ENCODE measurements around the gene SEC14L1.
A peak's percentile ranks its signal among the peaks of the same experiment; 100 is the strongest.
"Not testable (repeated sequence)": the region's sequence is repeated elsewhere in the genome, so short reads cannot be mapped to it uniquely, and the experiment has no call there.

SEC14L1 gene

DNA sequence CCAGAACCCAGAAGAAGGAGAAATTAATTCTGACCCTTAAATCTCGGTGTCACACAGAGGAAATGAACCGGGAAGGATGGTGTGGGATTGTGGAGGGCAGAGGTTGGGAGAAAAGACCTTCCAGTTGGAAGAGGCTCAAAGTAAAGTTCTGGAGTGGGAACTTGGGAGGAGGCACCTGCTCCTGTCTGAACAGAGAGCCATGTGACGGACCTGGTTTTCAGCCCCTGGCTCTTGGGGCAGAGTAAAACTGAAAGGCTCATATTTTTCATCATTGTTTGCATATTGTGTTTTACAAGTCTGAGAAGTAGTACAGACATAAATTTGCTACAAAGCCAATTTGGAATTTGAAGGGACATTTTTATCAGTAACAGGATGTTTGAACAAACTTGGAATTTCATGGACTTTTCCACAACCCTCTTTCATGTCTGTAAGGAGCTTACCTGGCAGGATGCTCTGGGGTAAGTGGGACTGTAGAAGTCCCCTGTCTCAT is 24.4 kb upstream of the SEC14L1 start:
- no peak for DNase-seq

DNA sequence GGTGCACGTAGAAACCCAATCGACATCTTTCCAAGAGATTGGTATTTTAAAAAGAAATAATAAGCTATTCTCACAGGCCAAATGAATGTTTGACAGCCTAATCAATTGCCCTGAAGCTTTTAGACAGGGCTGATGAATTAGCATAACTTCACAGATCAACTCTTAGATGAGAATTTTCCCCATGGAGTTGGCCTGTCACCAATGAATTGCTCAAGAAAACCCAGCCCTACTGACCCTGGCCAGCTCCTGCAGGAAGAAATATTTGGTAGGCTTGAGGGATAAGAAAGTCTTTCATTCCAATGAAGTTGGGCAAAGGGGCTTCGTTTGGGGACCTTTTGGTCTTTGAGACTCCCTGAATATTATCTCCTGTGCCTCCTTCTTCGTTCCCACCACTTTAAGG is 23.4 kb upstream of the SEC14L1 start:
- no peak for DNase-seq

DNA sequence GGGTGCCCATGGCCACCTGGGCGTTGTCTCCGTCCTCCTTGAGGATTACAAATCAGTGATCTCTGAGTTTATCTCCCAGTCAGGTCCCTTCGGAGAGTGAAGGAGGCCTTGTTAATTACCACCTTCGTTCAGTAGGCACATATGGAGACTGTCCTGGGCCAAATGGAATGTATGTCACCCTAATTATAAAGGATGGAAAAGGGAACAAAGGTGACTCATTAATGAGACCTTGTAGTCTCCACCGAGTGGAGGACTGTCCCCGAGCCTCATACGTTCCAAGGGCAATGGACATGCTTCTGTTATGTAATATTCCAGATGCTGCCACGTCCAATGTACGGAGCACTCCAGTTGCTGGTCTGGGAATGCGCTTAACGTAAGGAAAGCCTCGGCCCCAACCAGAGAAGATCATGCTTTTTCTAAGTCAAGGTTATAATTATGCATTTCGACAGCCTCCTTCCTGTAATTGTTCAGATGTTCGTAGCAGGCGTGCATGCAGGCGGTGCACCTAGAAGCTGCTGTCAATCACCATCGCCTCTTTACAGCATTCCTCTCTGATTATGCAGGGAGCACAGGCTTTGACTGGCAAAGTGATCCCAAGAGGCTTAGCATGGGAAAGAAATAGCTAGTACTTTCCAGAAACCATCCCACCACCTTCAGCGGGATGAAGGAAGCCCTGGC is 22.4 kb upstream of the SEC14L1 start:
- no peak for DNase-seq

DNA sequence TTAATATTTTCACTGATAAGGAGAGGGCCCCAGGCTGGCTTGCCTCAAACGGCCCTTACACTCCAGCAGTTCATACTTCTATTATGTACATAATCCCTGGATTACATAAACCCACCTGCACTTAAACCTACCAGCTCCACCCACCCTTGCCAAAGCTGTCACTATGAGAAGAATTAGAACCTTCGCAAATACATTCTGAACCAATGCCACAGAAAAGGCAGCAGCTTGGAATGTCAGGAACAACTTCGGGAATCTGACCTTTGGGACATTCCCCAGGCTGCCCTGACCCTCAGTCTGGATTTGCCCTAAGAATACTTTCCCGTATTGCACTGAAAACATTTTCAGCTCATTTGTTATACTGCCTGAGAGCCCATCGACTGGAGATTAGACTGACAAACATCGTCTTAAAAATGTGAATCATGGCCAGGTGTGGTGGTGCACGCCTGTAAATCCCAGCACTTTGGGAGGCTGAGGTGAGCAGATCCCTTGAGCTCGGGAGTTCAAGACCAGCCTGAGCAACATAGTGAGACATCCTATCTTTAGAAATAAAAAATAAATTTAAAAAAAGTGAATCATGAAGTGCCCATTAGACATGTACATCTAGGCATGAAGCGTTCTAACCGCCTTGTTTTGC is 21.0 kb upstream of the SEC14L1 start:
- DNase-seq = no peak

DNA sequence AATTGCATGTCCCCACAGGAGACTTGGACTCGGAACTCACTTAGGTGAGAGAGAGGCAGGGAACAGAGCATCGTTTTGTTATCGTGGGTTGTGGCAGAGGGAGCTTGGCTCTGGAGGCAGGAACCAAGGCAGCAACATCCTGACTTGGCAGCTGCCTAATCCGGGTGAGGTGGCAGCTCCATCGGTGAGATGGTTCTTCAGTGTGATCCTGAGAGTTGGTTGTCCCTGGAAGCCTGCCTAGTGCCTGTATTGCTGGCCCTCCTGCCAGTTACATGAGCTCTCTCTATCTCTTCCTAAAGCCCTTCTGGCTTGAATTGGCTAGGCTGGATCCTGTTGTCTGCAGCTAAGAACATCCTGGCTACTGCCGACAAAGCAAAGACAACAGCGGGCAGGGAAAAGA is 19.9 kb upstream of the SEC14L1 start:
- DNase-seq = no peak

GRCh38 chr17:77124192-77124889 is 16.4 kb upstream of the SEC14L1 start:
- no peak for DNase-seq

GRCh38 chr17:77125432-77125901 is 15.3 kb upstream of the SEC14L1 start:
- no peak for DNase-seq

DNA sequence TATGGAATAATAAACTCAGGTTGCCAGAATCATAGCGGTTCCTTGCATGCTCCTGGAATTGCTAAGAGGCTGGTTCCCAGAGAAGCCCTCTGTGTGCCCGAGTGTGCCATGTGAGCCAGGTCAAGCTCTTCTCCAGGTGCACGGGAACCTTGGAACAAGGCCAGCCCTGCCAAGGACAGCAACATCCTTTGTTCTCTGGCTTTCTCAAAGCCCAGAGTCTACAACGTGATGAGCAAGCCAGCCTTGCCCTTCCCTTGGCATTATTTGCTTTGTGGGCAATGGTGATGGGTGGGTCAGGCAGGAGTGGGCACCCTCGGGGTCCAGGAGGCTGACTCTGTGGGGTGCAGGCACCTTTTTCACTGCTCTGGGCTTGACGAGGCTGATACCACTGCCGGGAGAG is 14.2 kb upstream of the SEC14L1 start:
- DNase-seq = peak; percentile 82

GRCh38 chr17:77127735-77128361 is 12.9 kb upstream of the SEC14L1 start:
- DNase-seq = no peak

DNA sequence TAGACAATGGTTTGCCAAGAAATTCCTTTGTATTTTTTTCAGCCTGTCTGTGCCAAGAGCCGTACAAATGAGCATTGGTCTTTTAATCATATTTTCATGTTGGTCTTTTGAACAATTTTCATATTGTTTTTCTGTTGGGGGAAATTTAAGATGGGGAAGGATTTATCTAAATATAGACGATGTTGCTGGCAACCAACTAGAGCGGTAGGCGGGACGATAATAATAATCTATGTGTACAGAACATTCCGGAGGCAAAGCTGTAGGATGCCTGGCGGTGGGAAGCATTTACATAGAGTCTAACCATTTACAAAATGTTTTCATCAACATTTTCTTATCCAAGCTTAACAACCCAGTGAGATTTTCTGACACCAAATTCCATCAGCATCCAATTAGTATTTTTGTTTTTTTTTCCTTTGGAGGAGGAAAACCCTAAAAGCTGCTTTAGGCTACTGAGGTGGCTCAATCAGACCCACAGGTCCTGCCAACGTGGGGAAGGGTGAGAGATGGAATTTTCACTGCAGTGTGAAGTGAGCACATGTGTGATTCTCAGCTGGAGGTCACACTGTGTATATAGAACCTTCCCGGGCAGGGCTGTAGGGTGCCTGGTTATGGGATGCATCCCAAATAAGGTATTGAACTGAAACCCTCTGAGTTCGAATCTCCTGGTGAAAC is 11.7 kb upstream of the SEC14L1 start:
- no peak for DNase-seq

DNA sequence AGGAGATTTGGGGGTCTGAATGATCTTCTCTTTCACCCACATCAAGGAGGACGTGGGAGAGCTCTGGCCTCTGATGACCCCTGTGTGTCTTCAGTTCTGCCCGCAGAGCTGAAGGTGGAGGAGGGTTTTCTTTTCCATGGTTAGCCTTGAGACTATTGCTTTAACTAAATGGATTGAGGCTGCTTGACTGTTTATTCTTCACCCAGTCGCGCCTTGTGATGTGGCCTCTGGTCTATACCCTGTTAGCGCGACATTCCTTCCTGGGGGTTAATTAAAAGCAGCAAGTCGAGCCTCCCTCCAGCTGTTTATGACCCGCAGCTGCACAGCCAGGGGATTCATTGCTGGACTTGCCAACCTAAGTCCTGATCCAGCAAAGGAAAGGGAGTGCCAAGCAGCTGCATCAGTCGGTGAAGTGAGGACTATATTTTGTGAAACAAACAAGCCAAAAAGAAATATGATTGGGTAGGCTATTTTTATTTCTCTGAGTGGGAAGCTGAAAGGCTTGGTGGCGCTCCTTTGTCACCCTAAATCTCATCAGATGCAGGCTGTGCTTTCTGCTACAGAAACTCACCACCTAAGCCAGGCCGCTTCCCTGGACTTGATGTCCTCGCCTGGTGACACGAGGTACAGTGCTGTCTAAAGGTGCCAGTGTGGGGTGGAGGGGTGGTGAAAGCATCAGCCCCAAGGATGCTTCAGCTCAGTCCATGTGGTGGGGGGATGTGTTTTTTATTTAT is 11.0 kb upstream of the SEC14L1 start:
- DNase-seq = no peak

GRCh38 chr17:77130525-77130924 is 10.2 kb upstream of the SEC14L1 start:
- no peak for DNase-seq

DNA sequence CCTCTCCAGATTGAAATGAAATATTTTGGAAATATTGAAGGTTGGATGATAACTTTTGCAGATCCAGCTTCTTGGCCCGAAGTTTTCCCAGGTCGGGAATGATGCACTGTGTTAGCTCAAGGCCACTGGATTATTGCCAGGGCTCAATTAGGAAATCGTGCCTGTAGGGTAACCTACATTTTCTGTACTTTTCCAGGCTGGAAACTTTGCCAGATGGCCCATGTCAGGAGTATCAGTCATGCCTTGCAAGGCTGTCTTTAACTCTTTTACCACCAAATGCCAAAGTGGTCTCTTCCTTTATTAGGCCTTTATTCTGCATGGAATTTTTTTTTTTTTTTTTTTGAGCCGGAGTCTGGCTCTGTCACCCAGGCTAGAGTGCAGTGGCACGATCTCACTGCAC is 8.9 kb upstream of the SEC14L1 start:
- DNase-seq = no peak

GRCh38 chr17:77132411-77133086 is 8.2 kb upstream of the SEC14L1 start:
- DNase-seq = no peak

DNA sequence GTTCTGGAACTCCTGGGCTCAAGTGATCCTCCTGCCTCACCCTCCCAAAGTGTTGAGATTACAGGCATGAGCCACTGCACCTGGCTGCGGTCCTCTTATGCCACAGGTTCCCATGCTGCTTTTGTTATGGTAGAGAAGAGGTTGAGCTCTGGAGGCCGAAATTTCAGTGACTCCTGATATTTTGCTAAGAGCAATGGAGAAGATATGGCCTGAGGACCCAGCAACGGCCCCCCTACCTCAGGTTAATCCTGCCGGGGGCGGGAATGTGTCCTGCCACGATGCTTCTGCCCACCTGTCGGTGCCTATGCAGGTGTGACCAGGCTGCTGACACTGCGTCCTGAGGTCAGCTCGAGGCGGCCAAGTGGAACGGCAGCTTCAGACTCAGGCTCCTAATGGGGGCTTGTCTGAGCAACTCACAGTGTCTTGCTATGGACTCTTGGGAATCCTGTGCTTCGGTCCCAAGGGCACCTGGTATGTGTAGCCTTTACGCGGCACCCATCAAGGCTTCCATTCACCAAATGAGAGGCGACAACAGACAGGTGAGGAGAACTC is 7.6 kb upstream of the SEC14L1 start:
- no peak for DNase-seq

GRCh38 chr17:77136420-77136767 is 4.4 kb upstream of the SEC14L1 start:
- no peak for DNase-seq

DNA sequence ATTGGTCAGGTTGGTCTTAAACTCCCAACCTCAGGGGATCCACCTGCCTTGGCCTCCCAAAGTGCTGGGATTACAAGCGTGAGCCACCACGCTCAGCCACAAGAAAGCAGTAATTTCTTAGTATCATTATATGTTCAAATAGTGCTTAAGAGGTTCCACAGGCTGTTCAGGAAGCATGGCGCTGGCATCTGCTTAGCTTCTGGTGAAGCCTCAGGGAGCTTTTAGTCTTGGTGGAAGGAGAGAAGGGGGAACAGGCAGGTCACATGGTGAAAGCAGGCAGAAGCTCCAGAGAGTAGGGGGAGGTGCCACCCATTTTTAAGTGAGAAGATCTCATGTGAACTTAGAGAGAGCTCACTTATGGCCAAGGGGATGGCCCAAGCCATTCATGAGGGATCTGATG is 3.7 kb upstream of the SEC14L1 start:
- DNase-seq = no peak

GRCh38 chr17:77137886-77138285 is 2.9 kb upstream of the SEC14L1 start:
- not testable (repeated sequence) for DNase-seq

DNA sequence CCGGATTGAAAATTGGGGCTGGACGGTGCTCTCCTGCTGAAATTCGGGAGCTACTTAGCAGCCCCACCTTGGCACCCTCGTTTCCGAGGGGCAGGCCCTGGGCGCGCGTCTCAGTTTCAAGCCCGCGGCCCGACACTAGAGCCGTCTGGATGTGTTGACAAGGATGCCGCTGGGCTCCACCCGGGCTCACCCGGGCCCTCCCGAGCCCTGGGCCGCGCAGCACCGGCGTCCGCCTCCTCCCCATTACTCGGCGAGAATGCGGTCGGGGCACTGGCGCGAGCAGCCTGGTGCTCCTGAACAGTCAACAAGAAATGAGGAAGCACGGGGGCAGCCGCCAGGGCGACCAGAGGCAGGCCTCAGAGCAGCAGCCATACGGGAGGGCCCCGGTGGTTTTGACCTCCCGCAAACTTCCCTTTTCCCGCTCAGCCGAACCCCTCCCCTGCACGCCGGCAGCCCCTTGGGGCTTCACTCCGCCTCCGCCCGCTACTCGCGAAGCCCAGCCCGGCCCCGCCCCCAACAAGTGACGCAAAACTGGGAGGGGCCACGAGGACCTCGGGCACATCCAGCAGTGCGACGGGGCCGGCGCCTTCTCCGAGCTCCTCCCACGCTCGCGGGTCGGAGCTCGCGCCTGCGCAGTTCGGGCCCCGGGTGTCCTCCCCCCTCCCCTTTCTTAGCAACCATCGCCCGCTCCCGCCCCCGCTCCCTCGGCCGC is 447 bp upstream of the SEC14L1 start:
- DNase-seq = peak; percentile 87

GRCh38 chr17:77141846-77142449 is 1.2 kb downstream of the SEC14L1 start:
- DNase-seq = no peak
